Effector memory CD4-positive, alpha-beta T cell (primary cell): ENCODE data around the gene C19orf81.

Experiments
- DNase-seq, 3 donors: peaks; one replicate each; pipeline ENCODE4 v3.0.0-alpha.2; 2020
- H3K27ac ChIP-seq: 2 replicates; pipeline ENCODE4 v1.7.0; 2013; ENCODE audit warnings: mild to moderate bottlenecking, low read length, moderate library complexity; ENCODE audit not compliant: insufficient read depth, poor library complexity, severe bottlenecking
- H3K27me3 ChIP-seq: replicated peaks from 2 replicates; pipeline ENCODE4 v1.7.0; 2013; ENCODE audit warnings: mild to moderate bottlenecking, low read length; ENCODE audit not compliant: insufficient read depth, control insufficient read depth, poor library complexity, severe bottlenecking
- H3K36me3 ChIP-seq: 2 replicates; pipeline ENCODE4 v1.7.0; 2013; ENCODE audit warnings: mild to moderate bottlenecking, low read length, moderate library complexity; ENCODE audit not compliant: control insufficient read depth, insufficient read depth
- H3K4me1 ChIP-seq: 2 replicates; pipeline ENCODE4 v1.7.0; 2013; ENCODE audit warnings: low read length, mild to moderate bottlenecking; ENCODE audit not compliant: control insufficient read depth, insufficient read depth, poor library complexity, severe bottlenecking
- H3K4me3 ChIP-seq: 2 replicates; pipeline ENCODE4 v1.7.0; 2013; ENCODE audit warnings: low read length, low read depth, mild to moderate bottlenecking; ENCODE audit not compliant: insufficient read depth, poor library complexity, severe bottlenecking
- H3K9me3 ChIP-seq: 2 replicates; pipeline ENCODE4 v1.7.0; 2013; ENCODE audit warnings: mild to moderate bottlenecking, low read length, moderate library complexity; ENCODE audit not compliant: control insufficient read depth

The C19orf81 gene

DNA sequence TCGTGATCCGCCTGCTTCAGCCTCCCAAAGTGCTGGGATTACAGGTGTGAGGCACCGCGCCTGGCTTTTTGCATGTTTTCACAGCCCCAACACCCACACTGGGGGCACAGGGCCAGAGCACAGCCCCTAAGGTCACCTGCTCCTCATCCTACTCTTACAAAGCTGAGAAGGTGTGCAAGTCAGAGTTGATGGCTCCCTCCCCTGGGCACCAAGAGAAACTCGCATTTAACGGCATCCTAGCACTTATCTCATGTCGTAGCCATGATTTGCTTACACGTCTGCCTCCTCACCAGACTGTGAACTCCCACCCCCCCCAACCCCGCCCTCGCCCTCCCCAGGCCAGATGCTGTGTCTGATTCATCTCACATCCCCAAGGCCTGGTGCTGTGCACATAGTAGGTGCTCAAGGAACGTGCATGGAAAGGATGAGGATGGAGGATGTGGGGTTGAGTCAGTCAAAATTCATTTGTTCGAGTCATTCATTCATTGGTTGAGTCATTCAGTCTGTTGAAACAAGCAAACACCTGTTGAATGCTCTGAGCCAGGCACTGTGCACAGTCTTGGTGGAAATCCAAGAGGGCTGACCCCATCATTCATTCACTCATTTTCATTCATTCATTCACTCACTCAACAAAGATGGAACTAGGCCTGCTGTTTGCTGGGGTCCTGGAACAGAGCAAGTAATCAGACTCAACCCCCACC, 59.1 kb downstream of the C19orf81 start:
- Histone ChIP-seq H3K4me3 (no peak overlapping the region), H3K27me3 (peaks cover 19% of the 10 kb centered on the region)
- DNase-seq = no peak

More for the DNA sequence above, 59.1 kb downstream of the C19orf81 start:
- Histone ChIP-seq H3K4me1 (no peaks in the 10 kb centered on the region), H3K9me3 (no peaks in the 10 kb centered on the region), H3K36me3 (no peaks in the 10 kb centered on the region), H3K27ac (no peak overlapping the region)
